SK-N-SH (cell line): Measurements from ENCODE around the gene SMIM28. TPM values are rescaled to one million over a fixed set of nuclear protein-coding genes. Genes with fewer than 3 reads are reported as not detected.

ENCODE experiments used
- CTCF ChIA-PET: fragments of 300-600, 350-600 bp; formaldehyde crosslinking; extraction: SDS; loops from one replicate; lab custom pipeline; 2021; lab: Yijun Ruan, JAX
- POLR2A ChIA-PET: fragments of 350-600 bp; sonication (Branson Sonifier 250); formaldehyde crosslinking; extraction: SDS; loops from one replicate; lab custom pipeline; 2020; ENCODE audit warnings: antibody characterized with exemption, inconsistent platforms; lab: Yijun Ruan, JAX
- DNase-seq: peaks from one replicate; pipeline ENCODE4 v3.0.0; 2012
- H2AFZ ChIP-seq: fragments of 200-600 bp; sonication (generic); 2 replicates; pipeline ENCODE4 v1.8.1; 2016; ENCODE audit warnings: antibody characterized with exemption, mild to moderate bottlenecking, low read depth
- H3F3A ChIP-seq: fragments of 200-600 bp; sonication (generic); replicated peaks from 2 replicates; pipeline ENCODE3; 2016; ENCODE audit warnings: antibody characterized with exemption, mild to moderate bottlenecking; ENCODE audit not compliant: insufficient read depth
- H3K27ac ChIP-seq, 2 experiments: fragments of 200-500 bp in 1 of 2; fragments of 200-600 bp in 1 of 2; sonication (Bioruptor generic) in 1 of 2; sonication (generic), shearing (Covaris generic) in 1 of 2; 2 replicates each; pipeline versions ENCODE4 v1.5.1 to v1.6.1; 2014 to 2016; ENCODE audit warnings: low read depth in 2 of 2, inconsistent platforms in 1 of 2, low read length in 1 of 2, mild to moderate bottlenecking in 1 of 2, mixed read lengths in 1 of 2
- H3K27me3 ChIP-seq: fragments of 200-600 bp; sonication (generic), shearing (Covaris generic); 2 replicates; pipeline ENCODE4 v1.6.1; 2016; ENCODE audit warnings: mixed run types; ENCODE audit not compliant: insufficient read depth
- H3K36me3 ChIP-seq, 2 experiments: fragments of 200-500 bp in 1 of 2; fragments of 200-600 bp in 1 of 2; sonication (Bioruptor generic) in 1 of 2; sonication (generic) in 1 of 2; replicated peaks in 1 of 2; 2 replicates each; pipeline versions ENCODE3 to v1.5.1; 2014 to 2016; ENCODE audit warnings: low read length in 1 of 2, mild to moderate bottlenecking in 1 of 2; ENCODE audit not compliant: insufficient read depth in 2 of 2, control insufficient read depth in 1 of 2
- H3K4me1 ChIP-seq, 2 experiments: fragments of 200-500 bp in 1 of 2; fragments of 200-600 bp in 1 of 2; sonication (Bioruptor generic) in 1 of 2; sonication (generic), shearing (Covaris generic) in 1 of 2; 2 replicates each; pipeline versions ENCODE4 v1.5.1 to v1.6.1; 2014 to 2016; ENCODE audit warnings: low read depth in 1 of 2, low read length in 1 of 2, mixed run types in 1 of 2; ENCODE audit not compliant: insufficient read depth in 2 of 2, control insufficient read depth in 1 of 2
- H3K4me2 ChIP-seq: fragments of 200-600 bp; sonication (generic), shearing (Covaris generic); 2 replicates; pipeline ENCODE4 v1.6.1; 2017; ENCODE audit warnings: mixed run types
- H3K4me3 ChIP-seq, 2 experiments: fragments of 200-500 bp in 1 of 2; fragments of 200-600 bp in 1 of 2; sonication (Bioruptor generic) in 1 of 2; sonication (generic), shearing (Covaris generic) in 1 of 2; 2 replicates each; pipeline versions ENCODE4 v1.5.1 to v1.8.1; 2014 to 2016; ENCODE audit warnings: low read depth in 2 of 2, inconsistent platforms in 1 of 2, low read length in 1 of 2, mild to moderate bottlenecking in 1 of 2, mixed read lengths in 1 of 2, moderate library complexity in 1 of 2
- H3K79me2 ChIP-seq: fragments of 200-600 bp; sonication (generic); 2 replicates; pipeline ENCODE4 v1.8.1; 2017; ENCODE audit warnings: mild to moderate bottlenecking; ENCODE audit not compliant: insufficient read depth
- H3K9ac ChIP-seq: fragments of 200-600 bp; sonication (generic); 2 replicates; pipeline ENCODE4 v1.6.1; 2017; ENCODE audit warnings: mixed run types
- H3K9me2 ChIP-seq: fragments of 200-600 bp; sonication (generic); 2 replicates; pipeline ENCODE4 v1.6.1; 2017; ENCODE audit warnings: mixed run types
- H3K9me3 ChIP-seq: fragments of 200-600 bp; sonication (generic); 2 replicates; pipeline ENCODE4 v1.6.1; 2017; ENCODE audit warnings: mixed run types, mild to moderate bottlenecking, moderate library complexity
- H4K20me1 ChIP-seq: fragments of 200-600 bp; sonication (generic); 2 replicates; pipeline ENCODE4 v1.6.1; 2017; ENCODE audit warnings: mild to moderate bottlenecking, mixed run types; ENCODE audit not compliant: insufficient read depth
- CHD2 ChIP-seq: fragments of 150-350 bp; IDR thresholded peaks from 2 replicates; pipeline ENCODE4 v1.6.1; 2018; ENCODE audit warnings: low read length; ENCODE audit not compliant: partially characterized antibody
- CTCF ChIP-seq: fragments of 200-600 bp; sonication (generic); IDR thresholded peaks from 2 replicates; pipeline ENCODE4 v1.6.1; 2017; ENCODE audit warnings: antibody characterized with exemption, mild to moderate bottlenecking, moderate library complexity
- ELF1 ChIP-seq: IDR thresholded peaks from 2 replicates; pipeline ENCODE4 v1.4.0; 2012
- EP300 ChIP-seq, 2 experiments: IDR thresholded peaks; 2 replicates each; pipeline versions ENCODE4 v1.4.0 to v1.6.1; 2012; ENCODE audit warnings: borderline replicate concordance in 1 of 2, low read depth in 1 of 2, low read length in 1 of 2
- FOXJ3 ChIP-seq: sonication (generic); formaldehyde crosslinking; IDR thresholded peaks from 2 replicates; pipeline ENCODE4 v1.5.1; 2020; ENCODE audit warnings: mild to moderate bottlenecking, missing genetic modification reagents
- GABPA ChIP-seq: IDR thresholded peaks from 2 replicates; pipeline ENCODE4 v1.4.0; 2012; ENCODE audit warnings: low read depth, mild to moderate bottlenecking
- GATA2 ChIP-seq: sonication (generic); formaldehyde crosslinking; IDR thresholded peaks from 2 replicates; pipeline ENCODE4 v1.5.0; 2020; ENCODE audit warnings: mild to moderate bottlenecking, missing genetic modification reagents
- IRF3 ChIP-seq: fragments of 150-350 bp; IDR thresholded peaks from 2 replicates; pipeline ENCODE4 v1.6.1; 2016; ENCODE audit warnings: mild to moderate bottlenecking, low read depth, low read length
- MXI1 ChIP-seq: IDR thresholded peaks from 2 replicates; pipeline ENCODE4 v1.6.1; 2012; ENCODE audit warnings: mild to moderate bottlenecking, low read depth, low read length, improper control_type of control experiment
- NRF1 ChIP-seq: IDR thresholded peaks from 2 replicates; pipeline ENCODE4 v1.6.1; 2012; ENCODE audit warnings: low read depth, mild to moderate bottlenecking, low read length
- POLR2AphosphoS5 ChIP-seq: IDR thresholded peaks from 2 replicates; pipeline ENCODE4 v1.6.1; 2012; ENCODE audit warnings: low read depth, low read length
- RCOR1 ChIP-seq: fragments of 150-350 bp; IDR thresholded peaks from 2 replicates; pipeline ENCODE4 v1.6.1; 2017; ENCODE audit warnings: antibody characterized with exemption, low read length
- REST ChIP-seq: IDR thresholded peaks from 2 replicates; pipeline ENCODE4 v1.6.1; 2012; ENCODE audit warnings: mild to moderate bottlenecking, low read depth, low read length, moderate library complexity
- SMC3 ChIP-seq: IDR thresholded peaks from 2 replicates; pipeline ENCODE4 v1.6.1; 2012; ENCODE audit warnings: low read depth, low read length, improper control_type of control experiment
- TAF1 ChIP-seq: IDR thresholded peaks from 2 replicates; pipeline ENCODE4 v1.6.1; 2012; ENCODE audit warnings: low read depth, mild to moderate bottlenecking, low read length, moderate library complexity, borderline replicate concordance
- TCF12 ChIP-seq: IDR thresholded peaks from 2 replicates; pipeline ENCODE4 v1.4.0; 2012
- TEAD4 ChIP-seq: IDR thresholded peaks from 2 replicates; pipeline ENCODE4 v1.4.0; 2012; ENCODE audit warnings: mild to moderate bottlenecking, borderline replicate concordance; ENCODE audit not compliant: insufficient read depth
- YY1 ChIP-seq: IDR thresholded peaks from 2 replicates; pipeline ENCODE4 v1.4.0; 2012; ENCODE audit warnings: low read depth, mild to moderate bottlenecking
- WGBS: methylation state at CpG from one replicate; pipeline ENCODE4 v1.1.6; 2017; ENCODE audit warnings: low lambda C conversion rate; 5-methylcytosine and 5-hydroxymethylcytosine counted together
- polyA plus RNA-seq, 3 experiments: library from polyadenylated mRNA; depleted of rRNA; stranded (reverse); fragments of >200 nt; gene quantifications; 2 replicates each; pipeline ENCODE4 v1.2.3, GENCODE V29; 2012
- TF ChIP-seq, protein P1 (sequence below): IDR thresholded peaks from 2 replicates; pipeline ENCODE4 v1.4.0; 2012; ENCODE audit warnings: low read depth, borderline replicate concordance
- TF ChIP-seq, protein P2 (sequence below): IDR thresholded peaks from 2 replicates; pipeline ENCODE4; 2012
- TF ChIP-seq, protein P3 (sequence below): IDR thresholded peaks from 2 replicates; pipeline ENCODE4 v1.4.0; 2012; ENCODE audit warnings: low read depth, borderline replicate concordance

Gene SMIM28
- polyA plus RNA-seq, 1 of the 3 experiments (the other 2 are of a cell fraction), result not detected

- TF ChIP-seq, protein P1, sequence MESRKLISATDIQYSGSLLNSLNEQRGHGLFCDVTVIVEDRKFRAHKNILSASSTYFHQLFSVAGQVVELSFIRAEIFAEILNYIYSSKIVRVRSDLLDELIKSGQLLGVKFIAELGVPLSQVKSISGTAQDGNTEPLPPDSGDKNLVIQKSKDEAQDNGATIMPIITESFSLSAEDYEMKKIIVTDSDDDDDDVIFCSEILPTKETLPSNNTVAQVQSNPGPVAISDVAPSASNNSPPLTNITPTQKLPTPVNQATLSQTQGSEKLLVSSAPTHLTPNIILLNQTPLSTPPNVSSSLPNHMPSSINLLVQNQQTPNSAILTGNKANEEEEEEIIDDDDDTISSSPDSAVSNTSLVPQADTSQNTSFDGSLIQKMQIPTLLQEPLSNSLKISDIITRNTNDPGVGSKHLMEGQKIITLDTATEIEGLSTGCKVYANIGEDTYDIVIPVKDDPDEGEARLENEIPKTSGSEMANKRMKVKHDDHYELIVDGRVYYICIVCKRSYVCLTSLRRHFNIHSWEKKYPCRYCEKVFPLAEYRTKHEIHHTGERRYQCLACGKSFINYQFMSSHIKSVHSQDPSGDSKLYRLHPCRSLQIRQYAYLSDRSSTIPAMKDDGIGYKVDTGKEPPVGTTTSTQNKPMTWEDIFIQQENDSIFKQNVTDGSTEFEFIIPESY, result no peak
- TF ChIP-seq TCF12 (no peak), REST (no peak), ELF1 (no peak), FOXJ3 (CRISPR knock-in tag) (no peak), GABPA (no peak), GATA2 (CRISPR knock-in tag) (no peak), RCOR1 (no peak)
- TF ChIP-seq, protein P2, sequence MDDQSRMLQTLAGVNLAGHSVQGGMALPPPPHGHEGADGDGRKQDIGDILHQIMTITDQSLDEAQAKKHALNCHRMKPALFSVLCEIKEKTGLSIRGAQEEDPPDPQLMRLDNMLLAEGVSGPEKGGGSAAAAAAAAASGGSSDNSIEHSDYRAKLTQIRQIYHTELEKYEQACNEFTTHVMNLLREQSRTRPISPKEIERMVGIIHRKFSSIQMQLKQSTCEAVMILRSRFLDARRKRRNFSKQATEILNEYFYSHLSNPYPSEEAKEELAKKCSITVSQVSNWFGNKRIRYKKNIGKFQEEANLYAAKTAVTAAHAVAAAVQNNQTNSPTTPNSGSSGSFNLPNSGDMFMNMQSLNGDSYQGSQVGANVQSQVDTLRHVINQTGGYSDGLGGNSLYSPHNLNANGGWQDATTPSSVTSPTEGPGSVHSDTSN, result no peak
Observed at GRCh38 chr6:138331444-138331843, 46.3 kb upstream of the SMIM28 start (continued).

- no peaks in the 10 kb centered on the region for H3K27me3 ChIP-seq
- no peaks in the 10 kb centered on the region for H3K9me3 ChIP-seq
- H3F3A ChIP-seq, result no peaks in the 10 kb centered on the region
- H3K27ac ChIP-seq, result no peak overlapping the region
- ChIA-PET CTCF (no interaction called here), POLR2A (no interaction called here)
- H3K4me1 ChIP-seq, result no peaks in the 10 kb centered on the region
- no peaks in the 10 kb centered on the region for H3K36me3 ChIP-seq
- no peaks in the 10 kb centered on the region for H3K79me2 ChIP-seq
- H2AFZ ChIP-seq, result no peak overlapping the region
- no peak for DNase-seq
- H4K20me1 ChIP-seq, result no peaks in the 10 kb centered on the region
- no peak overlapping the region for H3K4me3 ChIP-seq
- 15% methylated on average over 2 of the region's 2 CpGs for WGBS
- H3K9ac ChIP-seq, result no peak overlapping the region
- H3K4me2 ChIP-seq, result no peak overlapping the region
- H3K9me2 ChIP-seq, result no peaks in the 10 kb centered on the region
- TF ChIP-seq POLR2AphosphoS5 (no peak), GATA2 (CRISPR knock-in tag) (no peak), CHD2 (no peak), TAF1 (no peak), NRF1 (no peak), YY1 (no peak), MXI1 (no peak), EP300 (IDR thresholded peaks at IDR 0.05; ENCODE audit: borderline replicate concordance in 1 of 2, low read depth in 1 of 2, low read length in 1 of 2) (no peak), IRF3 (no peak), SMC3 (no peak), ELF1 (no peak), TEAD4 (no peak), CTCF (no peak)
- TF ChIP-seq, protein P3, sequence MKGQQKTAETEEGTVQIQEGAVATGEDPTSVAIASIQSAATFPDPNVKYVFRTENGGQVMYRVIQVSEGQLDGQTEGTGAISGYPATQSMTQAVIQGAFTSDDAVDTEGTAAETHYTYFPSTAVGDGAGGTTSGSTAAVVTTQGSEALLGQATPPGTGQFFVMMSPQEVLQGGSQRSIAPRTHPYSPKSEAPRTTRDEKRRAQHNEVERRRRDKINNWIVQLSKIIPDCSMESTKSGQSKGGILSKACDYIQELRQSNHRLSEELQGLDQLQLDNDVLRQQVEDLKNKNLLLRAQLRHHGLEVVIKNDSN, result no peak
Observed at GRCh38 chr6:138331984-138332383, 45.7 kb upstream of the SMIM28 start.
